ENCODE data around the gene MCM10. TPM values are rescaled to one million over a fixed set of nuclear protein-coding genes. Genes with fewer than 3 reads are reported as not detected.

Gene MCM10
- total RNA-seq, 4 donors from 2014 or later, result 1.3 to 15.7 (median 4.0) TPM

DNA sequence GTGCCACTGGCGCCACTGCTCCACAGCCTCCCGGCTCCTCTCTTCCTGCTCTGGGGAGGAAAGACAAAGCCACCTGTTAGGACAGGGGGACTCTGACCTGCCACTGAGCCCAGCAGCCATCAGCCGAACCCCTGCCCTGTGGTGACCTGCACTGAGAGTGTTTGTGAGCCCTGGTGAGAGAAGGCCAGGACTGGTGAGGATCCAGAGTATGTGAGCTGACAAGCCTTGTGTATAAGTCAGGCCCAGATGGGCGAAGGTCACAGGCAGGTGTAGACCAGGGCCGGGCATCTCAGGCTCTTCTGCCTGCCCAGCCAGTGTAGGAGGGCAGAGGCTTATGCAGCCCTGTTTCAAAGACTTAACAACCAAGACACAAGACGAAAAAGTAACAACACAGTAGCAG is 60.8 kb downstream of the MCM10 start:
- no peak for TF ChIP-seq POLR2A (IDR thresholded peaks at IDR 0.05)
- TF ChIP-seq, protein P1, sequence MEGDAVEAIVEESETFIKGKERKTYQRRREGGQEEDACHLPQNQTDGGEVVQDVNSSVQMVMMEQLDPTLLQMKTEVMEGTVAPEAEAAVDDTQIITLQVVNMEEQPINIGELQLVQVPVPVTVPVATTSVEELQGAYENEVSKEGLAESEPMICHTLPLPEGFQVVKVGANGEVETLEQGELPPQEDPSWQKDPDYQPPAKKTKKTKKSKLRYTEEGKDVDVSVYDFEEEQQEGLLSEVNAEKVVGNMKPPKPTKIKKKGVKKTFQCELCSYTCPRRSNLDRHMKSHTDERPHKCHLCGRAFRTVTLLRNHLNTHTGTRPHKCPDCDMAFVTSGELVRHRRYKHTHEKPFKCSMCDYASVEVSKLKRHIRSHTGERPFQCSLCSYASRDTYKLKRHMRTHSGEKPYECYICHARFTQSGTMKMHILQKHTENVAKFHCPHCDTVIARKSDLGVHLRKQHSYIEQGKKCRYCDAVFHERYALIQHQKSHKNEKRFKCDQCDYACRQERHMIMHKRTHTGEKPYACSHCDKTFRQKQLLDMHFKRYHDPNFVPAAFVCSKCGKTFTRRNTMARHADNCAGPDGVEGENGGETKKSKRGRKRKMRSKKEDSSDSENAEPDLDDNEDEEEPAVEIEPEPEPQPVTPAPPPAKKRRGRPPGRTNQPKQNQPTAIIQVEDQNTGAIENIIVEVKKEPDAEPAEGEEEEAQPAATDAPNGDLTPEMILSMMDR (IDR thresholded peaks at IDR 0.05), result no peak
- DNase-seq, result no peak
- H3K9me3 ChIP-seq, result no peaks in the 10 kb centered on the region
- H3K4me3 ChIP-seq, result no peak overlapping the region
- no peaks in the 10 kb centered on the region for H3K36me3 ChIP-seq
- H3K4me1 ChIP-seq, result no peaks in the 10 kb centered on the region
- H3K27me3 ChIP-seq, result no peaks in the 10 kb centered on the region
- H3K27ac ChIP-seq, result no peak overlapping the region

GRCh38 chr10:13222566-13222965 is 61.2 kb downstream of the MCM10 start:
- H3K27ac ChIP-seq, result no peak overlapping the region
- no peaks in the 10 kb centered on the region for H3K36me3 ChIP-seq
- no peak overlapping the region for H3K4me3 ChIP-seq
- no peak for TF ChIP-seq POLR2A (IDR thresholded peaks at IDR 0.05)
- TF ChIP-seq, protein P1 (IDR thresholded peaks at IDR 0.05), result no peak
- no peak for DNase-seq
- H3K4me1 ChIP-seq, result no peaks in the 10 kb centered on the region
- no peaks in the 10 kb centered on the region for H3K9me3 ChIP-seq
- no peaks in the 10 kb centered on the region for H3K27me3 ChIP-seq

DNA sequence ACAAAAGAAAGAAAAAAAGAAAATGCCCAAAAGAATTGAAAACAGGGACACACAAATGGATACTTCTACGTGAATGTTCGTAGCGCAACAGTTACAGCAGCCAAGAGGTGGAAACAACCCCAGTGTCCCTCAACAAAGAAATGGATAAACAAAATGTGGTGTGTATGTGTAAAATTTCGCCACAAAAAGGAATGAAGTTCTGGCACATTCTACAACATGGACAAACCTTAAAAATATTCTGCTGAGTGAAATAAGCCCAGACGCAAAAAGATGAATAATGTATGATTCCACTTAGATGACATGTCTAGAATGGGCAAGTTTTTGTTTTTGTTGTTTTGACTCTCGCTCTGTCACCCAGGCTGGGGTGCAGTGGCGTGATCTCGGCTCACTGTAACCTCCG is 61.9 kb downstream of the MCM10 start:
- Histone ChIP-seq H3K36me3 (no peaks in the 10 kb centered on the region), H3K4me3 (no peak overlapping the region), H3K27ac (no peak overlapping the region), H3K9me3 (no peaks in the 10 kb centered on the region), H3K27me3 (no peaks in the 10 kb centered on the region), H3K4me1 (no peaks in the 10 kb centered on the region)
- TF ChIP-seq POLR2A (IDR thresholded peaks at IDR 0.05), result no peak
- TF ChIP-seq, protein P1 (IDR thresholded peaks at IDR 0.05), result no peak
- no peak for DNase-seq

DNA sequence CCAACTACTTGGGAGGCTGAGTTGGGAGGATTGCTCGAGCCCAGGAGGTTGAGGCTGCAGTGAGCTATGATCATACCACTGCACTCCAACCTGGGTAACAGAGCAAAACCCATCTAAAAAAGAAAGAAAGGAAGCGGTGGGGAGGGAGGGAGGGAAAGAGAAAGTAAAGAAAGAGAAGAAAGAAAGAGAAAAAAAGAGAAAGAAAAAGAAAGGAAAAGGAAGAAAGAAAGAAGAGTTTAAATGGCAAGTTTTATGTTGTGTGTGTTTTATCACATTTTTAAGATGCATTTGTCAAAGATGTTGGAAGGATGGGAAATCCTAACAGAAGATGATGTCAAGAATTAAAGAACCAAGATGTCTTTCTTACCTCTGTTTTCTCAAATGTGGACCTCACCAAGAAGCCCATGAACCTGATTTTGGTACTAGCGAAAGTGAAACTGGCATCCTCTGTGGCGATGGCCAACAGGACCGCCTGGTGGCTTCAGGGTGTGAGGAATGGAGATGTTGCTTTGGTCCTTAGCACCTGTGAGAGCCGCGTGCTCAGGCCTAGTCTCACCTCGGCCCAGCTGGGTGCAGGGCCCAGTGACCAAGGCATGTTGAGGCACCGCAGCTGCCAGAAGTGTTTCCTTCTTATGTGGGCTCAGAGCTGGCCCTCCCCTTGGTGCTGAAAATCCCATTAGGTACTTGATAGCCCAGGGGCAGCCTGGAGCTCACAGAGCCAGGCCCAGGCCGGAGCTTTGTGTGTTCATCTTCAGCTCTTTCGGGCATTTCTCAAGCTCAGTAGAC is 63.0 kb downstream of the MCM10 start:
- Histone ChIP-seq H3K9me3 (no peaks in the 10 kb centered on the region), H3K27ac (no peak overlapping the region), H3K4me3 (no peak overlapping the region), H3K27me3 (no peaks in the 10 kb centered on the region), H3K4me1 (no peaks in the 10 kb centered on the region), H3K36me3 (no peaks in the 10 kb centered on the region)
- DNase-seq, result no peak
- TF ChIP-seq POLR2A (IDR thresholded peaks at IDR 0.05), result no peak
- TF ChIP-seq, protein P1 (IDR thresholded peaks at IDR 0.05), result no peak

- H3K4me3 ChIP-seq, result no peak overlapping the region
- TF ChIP-seq, protein P1 (IDR thresholded peaks at IDR 0.05), result no peak
- TF ChIP-seq POLR2A (IDR thresholded peaks at IDR 0.05), result no peak
- H3K36me3 ChIP-seq, result no peaks in the 10 kb centered on the region
- no peaks in the 10 kb centered on the region for H3K27me3 ChIP-seq
- no peak overlapping the region for H3K27ac ChIP-seq
- no peaks in the 10 kb centered on the region for H3K9me3 ChIP-seq
- no peak for DNase-seq
- H3K4me1 ChIP-seq, result no peaks in the 10 kb centered on the region
Measured at GRCh38 chr10:13225601-13226000, 64.2 kb downstream of the MCM10 start.
